Fibroblast of lung (primary cell): ENCODE measurements around the gene DSTYK. TPM values are rescaled to one million over a fixed set of nuclear protein-coding genes. Genes with fewer than 3 reads are reported as not detected.

ENCODE experiments used
- DNase-seq, 2 donors: peaks; one replicate each; pipeline versions ENCODE4 v3.0.0 to v3.0.0-alpha.2; 2010; ENCODE audit warnings: low read depth in 2 of 2
- H2AFZ ChIP-seq: 2 replicates; pipeline ENCODE4 v1.5.1; 2012; ENCODE audit warnings: low read length, control low read depth, inconsistent platforms
- H3K27ac ChIP-seq: 2 replicates; pipeline ENCODE4 v1.5.1; 2011; ENCODE audit warnings: low read length, control low read depth; ENCODE audit not compliant: insufficient read depth
- H3K27me3 ChIP-seq: 2 replicates; pipeline ENCODE4 v1.5.1; 2011; ENCODE audit warnings: mild to moderate bottlenecking, low read length; ENCODE audit not compliant: control insufficient read depth, insufficient read depth
- H3K36me3 ChIP-seq: 2 replicates; pipeline ENCODE4 v1.5.1; 2011; ENCODE audit warnings: low read length; ENCODE audit not compliant: control insufficient read depth, insufficient read depth
- H3K4me1 ChIP-seq: 2 replicates; pipeline ENCODE4 v1.5.1; 2011; ENCODE audit warnings: low read length; ENCODE audit not compliant: control insufficient read depth, insufficient read depth; ENCODE audit errors: extremely low read depth
- H3K4me2 ChIP-seq: 2 replicates; pipeline ENCODE4 v1.5.1; 2011; ENCODE audit warnings: low read length, control low read depth; ENCODE audit not compliant: insufficient read depth; ENCODE audit errors: extremely low read depth
- H3K4me3 ChIP-seq, 4 experiments: fragments of 200-600 bp in 1 of 4; sonication (generic) in 1 of 4; replicated peaks in 1 of 4; 2 replicates each; pipeline ENCODE4 v1.5.1; 2011 to 2016; ENCODE audit warnings: low read length in 4 of 4, low read depth in 3 of 4, mild to moderate bottlenecking in 3 of 4, control low read depth in 2 of 4, inconsistent platforms in 1 of 4, mixed read lengths in 1 of 4; ENCODE audit not compliant: insufficient read depth in 1 of 4; ENCODE audit errors: control extremely low read depth in 1 of 4
- H3K79me2 ChIP-seq: 2 replicates; pipeline ENCODE4 v1.5.1; 2012; ENCODE audit warnings: mild to moderate bottlenecking, low read length, inconsistent platforms; ENCODE audit not compliant: control insufficient read depth, insufficient read depth
- H3K9ac ChIP-seq: 2 replicates; pipeline ENCODE4 v1.5.1; 2011; ENCODE audit warnings: mild to moderate bottlenecking, low read length, control low read depth; ENCODE audit not compliant: insufficient read depth
- H3K9me3 ChIP-seq: 2 replicates; pipeline ENCODE4 v1.5.1; 2012; ENCODE audit warnings: low read depth, low read length; ENCODE audit not compliant: control insufficient read depth, insufficient read depth
- H4K20me1 ChIP-seq: 2 replicates; pipeline ENCODE4 v1.5.1; 2011; ENCODE audit warnings: low read length; ENCODE audit not compliant: control insufficient read depth, insufficient read depth; ENCODE audit errors: extremely low read depth
- EZH2 ChIP-seq: IDR thresholded peaks from 2 replicates; pipeline ENCODE4 v1.5.1; 2012; ENCODE audit warnings: low read length, control low read depth, mild to moderate bottlenecking; ENCODE audit errors: missing control alignments
- polyA plus RNA-seq, 2 donors: library from polyadenylated mRNA; depleted of rRNA in 1 of 2; stranded (reverse) in 1 of 2; unstranded in 1 of 2; fragments of >200 nt; gene quantifications; 2 replicates each; pipeline ENCODE4 v1.2.1, GENCODE V29; 2011 to 2012; ENCODE audit warnings: missing spikeins in 1 of 2
- total RNA-seq: library from RNA; depleted of rRNA; stranded (reverse); fragments of >200 nt; gene quantifications from 2 replicates; pipeline ENCODE4 v1.2.1, GENCODE V29; 2014
- TF ChIP-seq, protein P1 (sequence below), 2 donors: IDR thresholded peaks in 1 of 2; conservative IDR thresholded peaks in 1 of 2; 1 replicate in 1 of 2; 2 replicates in 1 of 2; pipeline ENCODE4 v1.5.1; 2011 to 2012; ENCODE audit warnings: low read length in 2 of 2, control low read depth in 1 of 2, inconsistent platforms in 1 of 2, low read depth in 1 of 2, mild to moderate bottlenecking in 1 of 2

DSTYK gene
- total and polyA plus RNA-seq, 2 donors (not counting 1 experiment from before 2014, with no cell fraction given), result 24.5 to 42.6 TPM

- Histone ChIP-seq H3K27me3 (no peaks in the 10 kb centered on the region), H2AFZ (no peak overlapping the region), H3K79me2 (no peaks in the 10 kb centered on the region), H3K4me3 (peak overlapping the region in 1 of 4 experiments; percentile 76), H3K9ac (no peak overlapping the region), H3K9me3 (no peaks in the 10 kb centered on the region), H3K36me3 (no peaks in the 10 kb centered on the region), H4K20me1 (no peaks in the 10 kb centered on the region), H3K27ac (no peak overlapping the region), H3K4me1 (peaks cover 4% of the 10 kb centered on the region), H3K4me2 (peak overlapping the region; percentile 3)
- no peak for DNase-seq
- no peak for TF ChIP-seq EZH2
- TF ChIP-seq, protein P1, sequence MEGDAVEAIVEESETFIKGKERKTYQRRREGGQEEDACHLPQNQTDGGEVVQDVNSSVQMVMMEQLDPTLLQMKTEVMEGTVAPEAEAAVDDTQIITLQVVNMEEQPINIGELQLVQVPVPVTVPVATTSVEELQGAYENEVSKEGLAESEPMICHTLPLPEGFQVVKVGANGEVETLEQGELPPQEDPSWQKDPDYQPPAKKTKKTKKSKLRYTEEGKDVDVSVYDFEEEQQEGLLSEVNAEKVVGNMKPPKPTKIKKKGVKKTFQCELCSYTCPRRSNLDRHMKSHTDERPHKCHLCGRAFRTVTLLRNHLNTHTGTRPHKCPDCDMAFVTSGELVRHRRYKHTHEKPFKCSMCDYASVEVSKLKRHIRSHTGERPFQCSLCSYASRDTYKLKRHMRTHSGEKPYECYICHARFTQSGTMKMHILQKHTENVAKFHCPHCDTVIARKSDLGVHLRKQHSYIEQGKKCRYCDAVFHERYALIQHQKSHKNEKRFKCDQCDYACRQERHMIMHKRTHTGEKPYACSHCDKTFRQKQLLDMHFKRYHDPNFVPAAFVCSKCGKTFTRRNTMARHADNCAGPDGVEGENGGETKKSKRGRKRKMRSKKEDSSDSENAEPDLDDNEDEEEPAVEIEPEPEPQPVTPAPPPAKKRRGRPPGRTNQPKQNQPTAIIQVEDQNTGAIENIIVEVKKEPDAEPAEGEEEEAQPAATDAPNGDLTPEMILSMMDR (conservative IDR thresholded peaks at IDR 0.05 in 1 of 2, IDR thresholded peaks at IDR 0.05 in 1 of 2; ENCODE audit: low read depth in 1 of 2, low read length in 2 of 2), result no peak
Observed at GRCh38 chr1:205229916-205230700, 18.6 kb upstream of the DSTYK start.

GRCh38 chr1:205229399-205229871 is 17.9 kb upstream of the DSTYK start:
- Histone ChIP-seq H3K27ac (no peak overlapping the region), H3K4me2 (peak overlapping the region; percentile 3), H3K4me1 (peaks cover 4% of the 10 kb centered on the region), H3K27me3 (no peaks in the 10 kb centered on the region), H3K4me3 (peak overlapping the region in 2 of 4 experiments; percentile 16 to 76), H3K9me3 (no peaks in the 10 kb centered on the region), H4K20me1 (no peaks in the 10 kb centered on the region), H3K36me3 (no peaks in the 10 kb centered on the region), H2AFZ (no peak overlapping the region), H3K79me2 (no peaks in the 10 kb centered on the region), H3K9ac (no peak overlapping the region)
- no peak for TF ChIP-seq EZH2
- TF ChIP-seq, protein P1 (conservative IDR thresholded peaks at IDR 0.05 in 1 of 2, IDR thresholded peaks at IDR 0.05 in 1 of 2; ENCODE audit: low read depth in 1 of 2, low read length in 2 of 2), result peak in 1 of 2 donors; percentile 20
- DNase-seq, result peak; percentile 53 to 78

DNA sequence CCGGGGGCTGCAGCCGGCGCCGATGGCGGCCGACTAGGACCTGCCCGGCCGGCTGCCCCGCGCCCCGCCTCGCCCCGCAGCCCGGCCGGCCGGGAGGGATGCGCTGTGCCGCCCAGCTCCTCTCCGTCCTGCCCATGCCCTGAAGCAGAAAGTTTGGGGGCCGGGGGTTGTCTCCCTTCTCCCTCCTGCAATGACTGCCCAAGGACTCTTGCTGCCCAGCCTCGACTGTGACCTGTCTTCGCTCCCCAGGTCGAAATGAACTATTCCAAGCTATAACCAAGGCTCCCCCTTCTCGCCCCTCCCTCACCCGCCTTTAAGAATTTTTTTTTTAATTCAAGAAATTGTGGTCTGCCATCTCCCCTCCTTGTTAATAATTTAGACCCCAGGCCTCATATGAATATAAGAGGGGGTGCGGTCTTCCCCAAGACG is 16.6 kb upstream of the DSTYK start:
- H3K9me3 ChIP-seq, result no peaks in the 10 kb centered on the region
- H3K79me2 ChIP-seq, result no peaks in the 10 kb centered on the region
- H2AFZ ChIP-seq, result peak overlapping the region; percentile 74
- H3K4me3 ChIP-seq, result peak overlapping the region; percentile 61 to 76 (median 70)
- H3K36me3 ChIP-seq, result no peaks in the 10 kb centered on the region
- H3K4me1 ChIP-seq, result peaks cover 4% of the 10 kb centered on the region
- no peak overlapping the region for H3K27ac ChIP-seq
- H4K20me1 ChIP-seq, result no peaks in the 10 kb centered on the region
- no peaks in the 10 kb centered on the region for H3K27me3 ChIP-seq
- TF ChIP-seq EZH2, result no peak
- TF ChIP-seq, protein P1 (conservative IDR thresholded peaks at IDR 0.05 in 1 of 2, IDR thresholded peaks at IDR 0.05 in 1 of 2; ENCODE audit: low read depth in 1 of 2, low read length in 2 of 2), result no peak
- no peak for DNase-seq
- H3K9ac ChIP-seq, result peak overlapping the region; percentile 34
- H3K4me2 ChIP-seq, result peak overlapping the region; percentile 99
